ENCODE data around the gene ZNF555.

The ZNF555 gene

GRCh38 chr19:2795827-2796658 lies 45.2 kb upstream of the ZNF555 start:
- no peak overlapping the region for H3K4me3 ChIP-seq
- H3K27ac ChIP-seq: no peak overlapping the region
- no peaks in the 10 kb centered on the region for H3K27me3 ChIP-seq
- no peaks in the 10 kb centered on the region for H3K9me3 ChIP-seq
- no peaks in the 10 kb centered on the region for H3K4me1 ChIP-seq
- intact Hi-C loops (cut with DNase I; ENCODE audit: low total_unique reads): no loop called here
- H3K36me3 ChIP-seq: peaks cover 4 to 97% (median 50%) of the 10 kb centered on the region in 3 donors
- no peak for TF ChIP-seq CTCF (IDR thresholded peaks at IDR 0.05)
- DNase-seq: no peak

- H3K4me3 ChIP-seq: no peak overlapping the region
- H3K36me3 ChIP-seq: peaks cover 4 to 97% (median 50%) of the 10 kb centered on the region in 3 donors
- no peak for DNase-seq
- H3K27me3 ChIP-seq: no peaks in the 10 kb centered on the region
- H3K4me1 ChIP-seq: no peaks in the 10 kb centered on the region
- H3K27ac ChIP-seq: no peak overlapping the region
- TF ChIP-seq CTCF (IDR thresholded peaks at IDR 0.05): no peak
- intact Hi-C loops (cut with DNase I; ENCODE audit: low total_unique reads): no loop called here
- H3K9me3 ChIP-seq: no peaks in the 10 kb centered on the region
Observed at GRCh38 chr19:2796659-2797266, 44.5 kb upstream of the ZNF555 start.

GRCh38 chr19:2797280-2797679 lies 44.0 kb upstream of the ZNF555 start:
- no peak for DNase-seq
- Histone ChIP-seq H3K27me3 (no peaks in the 10 kb centered on the region), H3K9me3 (no peaks in the 10 kb centered on the region), H3K27ac (no peak overlapping the region), H3K4me1 (no peaks in the 10 kb centered on the region), H3K36me3 (peaks cover 4 to 96% (median 48%) of the 10 kb centered on the region in 3 donors), H3K4me3 (no peak overlapping the region)
- TF ChIP-seq CTCF (IDR thresholded peaks at IDR 0.05): no peak
- intact Hi-C loops (cut with DNase I; ENCODE audit: low total_unique reads): no loop called here

- TF ChIP-seq CTCF (IDR thresholded peaks at IDR 0.05): no peak
- peaks cover 4 to 96% (median 48%) of the 10 kb centered on the region in 3 donors for H3K36me3 ChIP-seq
- H3K4me3 ChIP-seq: no peak overlapping the region
- DNase-seq: no peak
- intact Hi-C loops (cut with DNase I; ENCODE audit: low total_unique reads): no loop called here
- no peak overlapping the region for H3K27ac ChIP-seq
- H3K4me1 ChIP-seq: no peaks in the 10 kb centered on the region
- H3K9me3 ChIP-seq: no peaks in the 10 kb centered on the region
- H3K27me3 ChIP-seq: no peaks in the 10 kb centered on the region
Observed at GRCh38 chr19:2798158-2798685, 43.1 kb upstream of the ZNF555 start.

- H3K4me3 ChIP-seq: no peak overlapping the region
- no peak for DNase-seq
- TF ChIP-seq CTCF (IDR thresholded peaks at IDR 0.05): no peak
- peaks cover 4 to 96% (median 53%) of the 10 kb centered on the region in 3 donors for H3K36me3 ChIP-seq
- H3K27me3 ChIP-seq: no peaks in the 10 kb centered on the region
- no peaks in the 10 kb centered on the region for H3K4me1 ChIP-seq
- H3K9me3 ChIP-seq: no peaks in the 10 kb centered on the region
- intact Hi-C loops (cut with DNase I; ENCODE audit: low total_unique reads): no loop called here
- no peak overlapping the region for H3K27ac ChIP-seq
Observed at GRCh38 chr19:2798733-2799132, 42.5 kb upstream of the ZNF555 start.
